ENCODE data around the gene EML5. TPM values are rescaled to one million over a fixed set of nuclear protein-coding genes. Genes with fewer than 3 reads are reported as not detected.

The EML5 gene
- total RNA-seq, 3 donors from 2014 or later, result 1.3 to 4.1 (median 1.4) TPM

GRCh38 chr14:88584451-88584850, 208.3 kb downstream of the EML5 start:
- no peaks in the 10 kb centered on the region for H3K9me3 ChIP-seq
- DNase-seq (no peak), ATAC-seq (no peak)
- TF ChIP-seq, protein P1, sequence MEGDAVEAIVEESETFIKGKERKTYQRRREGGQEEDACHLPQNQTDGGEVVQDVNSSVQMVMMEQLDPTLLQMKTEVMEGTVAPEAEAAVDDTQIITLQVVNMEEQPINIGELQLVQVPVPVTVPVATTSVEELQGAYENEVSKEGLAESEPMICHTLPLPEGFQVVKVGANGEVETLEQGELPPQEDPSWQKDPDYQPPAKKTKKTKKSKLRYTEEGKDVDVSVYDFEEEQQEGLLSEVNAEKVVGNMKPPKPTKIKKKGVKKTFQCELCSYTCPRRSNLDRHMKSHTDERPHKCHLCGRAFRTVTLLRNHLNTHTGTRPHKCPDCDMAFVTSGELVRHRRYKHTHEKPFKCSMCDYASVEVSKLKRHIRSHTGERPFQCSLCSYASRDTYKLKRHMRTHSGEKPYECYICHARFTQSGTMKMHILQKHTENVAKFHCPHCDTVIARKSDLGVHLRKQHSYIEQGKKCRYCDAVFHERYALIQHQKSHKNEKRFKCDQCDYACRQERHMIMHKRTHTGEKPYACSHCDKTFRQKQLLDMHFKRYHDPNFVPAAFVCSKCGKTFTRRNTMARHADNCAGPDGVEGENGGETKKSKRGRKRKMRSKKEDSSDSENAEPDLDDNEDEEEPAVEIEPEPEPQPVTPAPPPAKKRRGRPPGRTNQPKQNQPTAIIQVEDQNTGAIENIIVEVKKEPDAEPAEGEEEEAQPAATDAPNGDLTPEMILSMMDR (IDR thresholded peaks at IDR 0.05), result no peak
- peaks cover 2% of the 10 kb centered on the region for H3K36me3 ChIP-seq (ENCODE audit: low read depth)
- intact Hi-C loops (cut with DNase I, micrococcal nuclease), result no loop called here
- H3K4me3 ChIP-seq, result no peak overlapping the region
- H3K4me1 ChIP-seq (ENCODE audit: low read depth), result peaks cover 3% of the 10 kb centered on the region

GRCh38 chr14:88576222-88576621, 216.5 kb downstream of the EML5 start:
- Histone ChIP-seq H3K4me1 (ENCODE audit: low read depth) (no peaks in the 10 kb centered on the region), H3K36me3 (ENCODE audit: low read depth) (peaks cover 14% of the 10 kb centered on the region), H3K9me3 (no peaks in the 10 kb centered on the region), H3K4me3 (no peak overlapping the region)
- intact Hi-C loops (cut with DNase I, micrococcal nuclease), result no loop called here
- TF ChIP-seq, protein P1 (IDR thresholded peaks at IDR 0.05), result no peak
- no peak for ATAC-seq
- no peak for DNase-seq

- ATAC-seq (no peak), DNase-seq (no peak)
- Histone ChIP-seq H3K36me3 (ENCODE audit: low read depth) (peaks cover 6% of the 10 kb centered on the region), H3K9me3 (no peaks in the 10 kb centered on the region), H3K4me1 (ENCODE audit: low read depth) (no peaks in the 10 kb centered on the region), H3K4me3 (no peak overlapping the region)
- TF ChIP-seq, protein P1 (IDR thresholded peaks at IDR 0.05), result no peak
- intact Hi-C loops (cut with DNase I, micrococcal nuclease), result no loop called here
Observed at GRCh38 chr14:88572117-88572516, 220.6 kb downstream of the EML5 start.

DNA sequence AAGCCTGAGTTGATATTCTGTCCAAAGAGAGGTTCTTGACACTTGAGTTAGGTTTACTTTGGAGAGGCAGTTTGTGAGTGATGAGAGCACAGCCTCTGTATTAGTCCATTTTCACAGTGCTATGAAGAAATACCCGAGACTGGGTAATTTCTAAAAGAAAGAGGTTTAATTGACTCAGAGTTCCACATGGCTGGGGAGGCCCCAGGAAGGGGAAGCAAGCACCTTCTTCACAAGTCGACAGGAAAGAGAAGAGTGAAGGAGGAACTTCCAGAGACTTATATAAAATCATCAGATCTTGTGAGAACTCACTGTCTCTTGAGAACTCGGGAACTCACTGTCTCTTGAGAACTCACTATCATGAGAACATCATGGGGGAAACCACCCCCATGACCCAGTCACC, 224.6 kb downstream of the EML5 start:
- intact Hi-C loops (cut with DNase I, micrococcal nuclease), result no loop called here
- TF ChIP-seq, protein P1 (IDR thresholded peaks at IDR 0.05), result no peak
- no peaks in the 10 kb centered on the region for H3K9me3 ChIP-seq
- H3K4me1 ChIP-seq (ENCODE audit: low read depth), result peaks cover 14% of the 10 kb centered on the region
- ATAC-seq, result no peak
- peaks cover 1% of the 10 kb centered on the region for H3K36me3 ChIP-seq (ENCODE audit: low read depth)
- no peak for DNase-seq
- H3K4me3 ChIP-seq, result no peak overlapping the region

- TF ChIP-seq, protein P1 (IDR thresholded peaks at IDR 0.05), result no peak
- H3K4me1 ChIP-seq (ENCODE audit: low read depth), result peaks cover 19% of the 10 kb centered on the region
- no peaks in the 10 kb centered on the region for H3K36me3 ChIP-seq (ENCODE audit: low read depth)
- H3K4me3 ChIP-seq, result no peak overlapping the region
- ATAC-seq (no peak), DNase-seq (no peak)
- intact Hi-C loops (cut with DNase I, micrococcal nuclease), result no loop called here
- no peaks in the 10 kb centered on the region for H3K9me3 ChIP-seq
Observed at GRCh38 chr14:88565427-88565826, 227.3 kb downstream of the EML5 start.

- TF ChIP-seq, protein P1 (IDR thresholded peaks at IDR 0.05), result no peak
- H3K9me3 ChIP-seq, result no peaks in the 10 kb centered on the region
- no peaks in the 10 kb centered on the region for H3K36me3 ChIP-seq (ENCODE audit: low read depth)
- H3K4me3 ChIP-seq, result no peak overlapping the region
- DNase-seq, result no peak
- peaks cover 19% of the 10 kb centered on the region for H3K4me1 ChIP-seq (ENCODE audit: low read depth)
- no peak for ATAC-seq
- intact Hi-C loops (cut with DNase I, micrococcal nuclease), result loop anchor here in 1 of 2 donors (5.0 kb wide), 1 partner anchor 72 kb away; no protein-coding TSS in a partner anchor
Observed at GRCh38 chr14:88563845-88564244, 228.9 kb downstream of the EML5 start.

All from mucosa of descending colon (tissue), 3 donors.